Upper lobe of left lung (tissue), 6 donors: ENCODE data around the gene STUB1. TPM values are rescaled to one million over a fixed set of nuclear protein-coding genes. Genes with fewer than 3 reads are reported as not detected.

Experiments used
- ATAC-seq, 2 donors: fragments of 200-7000 bp; cut with Tn5 transposase; one replicate each; pipeline ENCODE4 v1.9.1; 2022; ENCODE audit warnings: mild to moderate bottlenecking in 2 of 2, moderate library complexity in 2 of 2; ENCODE audit not compliant: low FRiP score in 2 of 2
- DNase-seq, 2 donors: peaks; one replicate each; pipeline ENCODE4 v3.0.0-alpha.2; 2019 to 2020
- H3K27ac ChIP-seq, 4 donors: fragments of 200-600 bp; sonication (generic); one replicate each; pipeline ENCODE4 v1.5.1; 2016 to 2019
- H3K27me3 ChIP-seq, 4 donors: fragments of 200-600 bp; sonication (generic); one replicate each; pipeline ENCODE4 v1.5.1; 2017 to 2019
- H3K36me3 ChIP-seq, 4 donors: fragments of 200-600 bp; sonication (generic); one replicate each; pipeline ENCODE4 v1.5.1; 2016 to 2019
- H3K4me1 ChIP-seq, 4 donors: fragments of 200-600 bp; sonication (generic); one replicate each; pipeline ENCODE4 v1.5.1; 2018 to 2019
- H3K4me3 ChIP-seq, 4 donors: fragments of 200-600 bp; sonication (generic); one replicate each; pipeline ENCODE4 v1.5.1; 2017 to 2019; ENCODE audit warnings: mild to moderate bottlenecking in 2 of 4, moderate library complexity in 1 of 4
- H3K9me3 ChIP-seq, 4 donors: fragments of 200-600 bp; sonication (generic); one replicate each; pipeline ENCODE4 v1.5.1; 2018 to 2019
- EP300 ChIP-seq, 4 donors: sonication (generic); formaldehyde crosslinking; IDR thresholded peaks; one replicate each; pipeline ENCODE4 v1.5.1; 2017; ENCODE audit warnings: antibody characterized with exemption in 4 of 4, control low read depth in 2 of 4
- POLR2A ChIP-seq, 4 donors: fragments of 450-650 bp; IDR thresholded peaks; one replicate each; pipeline ENCODE4 v1.5.1; 2016 to 2017; ENCODE audit warnings: antibody characterized with exemption in 4 of 4, mild to moderate bottlenecking in 2 of 4
- POLR2AphosphoS5 ChIP-seq, 2 donors: sonication (generic); formaldehyde crosslinking; IDR thresholded peaks; one replicate each; pipeline ENCODE4 v1.5.1; 2017; ENCODE audit warnings: antibody characterized with exemption in 2 of 2
- WGBS, 2 donors: methylation state at CpG; one replicate each; pipeline ENCODE4 v1.1.5; 2017 to 2018; 5-methylcytosine and 5-hydroxymethylcytosine counted together
- total RNA-seq, 6 donors: library from RNA; depleted of rRNA in 4 of 6; stranded (reverse); fragments of >200 nt in 4 of 6; gene quantifications; one replicate each; pipeline versions ENCODE4 v1.1.0 to v1.2.1, GENCODE V29; 2016 to 2021
- TF ChIP-seq, protein P1 (sequence below), 6 experiments: fragments of 450-650 bp in 4 of 6; fragments of 200-600 bp in 2 of 6; sonication (generic) in 2 of 6; IDR thresholded peaks; one replicate each; pipeline ENCODE4 v1.5.1; 2016 to 2019; ENCODE audit warnings: antibody characterized with exemption in 6 of 6
- donor health status: DM: no; HTN: no; CAD: no; lungs with moderate emphysema.
- donor health status: DM: no; HTN: yes; CAD: no; lungs with severe emphysema.

Gene STUB1
- total RNA-seq, 6 donors from 2014 or later = 101 to 186 (median 118) TPM

DNA sequence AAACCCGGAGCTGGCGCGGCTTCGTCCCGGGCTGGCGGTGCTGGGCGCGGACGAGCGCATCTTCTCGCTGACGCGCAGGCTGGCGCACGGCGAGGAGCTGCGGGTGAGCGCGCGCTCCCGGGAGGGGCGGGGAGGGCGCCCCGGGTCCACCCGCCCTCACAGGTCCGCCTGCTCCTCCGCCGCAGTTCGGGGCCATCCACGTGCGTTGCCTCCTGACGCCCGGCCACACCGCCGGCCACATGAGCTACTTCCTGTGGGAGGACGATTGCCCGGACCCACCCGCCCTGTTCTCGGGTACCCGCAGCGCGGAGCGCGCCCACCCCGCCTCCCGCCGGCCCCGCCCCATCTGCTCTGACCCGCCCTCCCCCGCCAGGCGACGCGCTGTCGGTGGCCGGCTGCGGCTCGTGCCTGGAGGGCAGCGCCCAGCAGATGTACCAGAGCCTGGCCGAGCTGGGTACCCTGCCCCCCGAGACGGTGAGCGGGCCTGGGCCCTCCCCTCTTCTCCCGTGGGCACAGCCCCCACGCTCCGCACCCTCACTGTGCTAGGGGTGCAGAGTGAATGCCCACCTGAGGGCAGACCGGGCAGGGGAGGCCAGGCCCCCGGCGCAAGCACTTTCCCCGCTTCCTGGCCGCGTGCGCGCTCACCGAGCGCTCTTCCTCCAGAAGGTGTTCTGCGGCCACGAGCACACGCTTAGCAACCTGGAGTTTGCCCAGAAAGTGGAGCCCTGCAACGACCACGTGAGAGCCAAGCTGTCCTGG, 48.1 kb downstream of the STUB1 start:
- Histone ChIP-seq H3K36me3 (peaks cover 0 to 27% (median 15%) of the 10 kb centered on the region in 4 donors), H3K4me3 (peak overlapping the region; percentile 6 to 65 (median 59)), H3K27me3 (peaks cover 0 to 29% (median 17%) of the 10 kb centered on the region in 4 donors), H3K4me1 (peaks cover 20 to 33% (median 28%) of the 10 kb centered on the region in 4 donors), H3K9me3 (no peaks in the 10 kb centered on the region), H3K27ac (peak overlapping the region in 2 of 4 donors; percentile 52 to 53)
- ATAC-seq (peak in 1 of 2 donors; percentile 69), DNase-seq (peak; percentile 70 to 94)
- TF ChIP-seq POLR2AphosphoS5 (IDR thresholded peaks at IDR 0.05) = peak in 1 of 2 donors; percentile 16
- no peak for TF ChIP-seq EP300 (IDR thresholded peaks at IDR 0.05)
- peak in 1 of 4 donors; percentile 30 for TF ChIP-seq POLR2A (IDR thresholded peaks at IDR 0.05)
- TF ChIP-seq, protein P1, sequence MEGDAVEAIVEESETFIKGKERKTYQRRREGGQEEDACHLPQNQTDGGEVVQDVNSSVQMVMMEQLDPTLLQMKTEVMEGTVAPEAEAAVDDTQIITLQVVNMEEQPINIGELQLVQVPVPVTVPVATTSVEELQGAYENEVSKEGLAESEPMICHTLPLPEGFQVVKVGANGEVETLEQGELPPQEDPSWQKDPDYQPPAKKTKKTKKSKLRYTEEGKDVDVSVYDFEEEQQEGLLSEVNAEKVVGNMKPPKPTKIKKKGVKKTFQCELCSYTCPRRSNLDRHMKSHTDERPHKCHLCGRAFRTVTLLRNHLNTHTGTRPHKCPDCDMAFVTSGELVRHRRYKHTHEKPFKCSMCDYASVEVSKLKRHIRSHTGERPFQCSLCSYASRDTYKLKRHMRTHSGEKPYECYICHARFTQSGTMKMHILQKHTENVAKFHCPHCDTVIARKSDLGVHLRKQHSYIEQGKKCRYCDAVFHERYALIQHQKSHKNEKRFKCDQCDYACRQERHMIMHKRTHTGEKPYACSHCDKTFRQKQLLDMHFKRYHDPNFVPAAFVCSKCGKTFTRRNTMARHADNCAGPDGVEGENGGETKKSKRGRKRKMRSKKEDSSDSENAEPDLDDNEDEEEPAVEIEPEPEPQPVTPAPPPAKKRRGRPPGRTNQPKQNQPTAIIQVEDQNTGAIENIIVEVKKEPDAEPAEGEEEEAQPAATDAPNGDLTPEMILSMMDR (IDR thresholded peaks at IDR 0.05) = no peak
- 2 to 4% methylated on average over 15 to 30 of the region's 80 CpGs for WGBS, 2 donors

DNA sequence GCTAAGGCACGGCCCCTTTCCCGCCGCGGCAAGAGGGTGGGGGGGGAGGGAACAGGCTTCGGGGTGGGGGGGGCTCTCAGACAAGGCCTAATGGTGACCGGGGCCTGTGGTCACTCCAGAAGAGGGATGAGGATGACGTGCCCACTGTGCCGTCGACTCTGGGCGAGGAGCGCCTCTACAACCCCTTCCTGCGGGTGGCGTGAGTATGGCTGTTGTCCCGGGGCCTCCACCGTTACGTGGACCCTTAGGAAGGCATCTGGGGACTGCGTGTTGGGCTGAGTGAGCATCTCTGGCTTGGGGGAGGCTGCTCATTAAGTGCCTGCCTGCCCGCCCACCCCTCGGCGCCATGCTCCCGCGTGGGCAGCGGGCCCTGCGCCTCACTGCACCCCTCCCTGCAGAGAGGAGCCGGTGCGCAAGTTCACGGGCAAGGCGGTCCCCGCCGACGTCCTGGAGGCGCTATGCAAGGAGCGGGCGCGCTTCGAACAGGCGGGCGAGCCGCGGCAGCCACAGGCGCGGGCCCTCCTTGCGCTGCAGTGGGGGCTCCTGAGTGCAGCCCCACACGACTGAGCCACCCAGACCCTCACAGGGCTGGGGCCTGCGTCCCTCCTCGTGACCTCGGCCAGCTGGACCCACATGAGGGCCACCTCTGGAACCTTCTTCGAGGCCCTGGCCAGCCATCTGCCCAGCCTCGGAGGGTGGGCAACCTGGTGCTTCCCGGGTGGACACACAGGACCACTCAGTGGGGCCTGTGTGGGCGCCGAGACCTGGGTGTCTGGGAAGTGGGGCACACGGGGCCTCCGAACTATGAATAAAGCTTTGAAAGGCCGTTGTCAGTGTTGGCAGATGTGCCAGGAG, 48.9 kb downstream of the STUB1 start:
- ATAC-seq (no peak), DNase-seq (peak in 1 of 2 donors; percentile 86)
- peaks cover 0 to 29% (median 17%) of the 10 kb centered on the region in 4 donors for H3K27me3 ChIP-seq
- no peak for TF ChIP-seq POLR2AphosphoS5 (IDR thresholded peaks at IDR 0.05)
- peak in 1 of 4 donors; percentile 1 for TF ChIP-seq POLR2A (IDR thresholded peaks at IDR 0.05)
- WGBS, 2 donors = 59 to 88% methylated on average over 12 to 33 of the region's 55 CpGs
- H3K4me3 ChIP-seq = peak overlapping the region in 3 of 4 donors; percentile 54 to 65 (median 64)
- H3K4me1 ChIP-seq = peaks cover 20 to 33% (median 28%) of the 10 kb centered on the region in 4 donors
- H3K27ac ChIP-seq = no peak overlapping the region
- no peaks in the 10 kb centered on the region for H3K9me3 ChIP-seq
- peaks cover under 1 to 35% (median 19%) of the 10 kb centered on the region in 4 donors for H3K36me3 ChIP-seq

DNA sequence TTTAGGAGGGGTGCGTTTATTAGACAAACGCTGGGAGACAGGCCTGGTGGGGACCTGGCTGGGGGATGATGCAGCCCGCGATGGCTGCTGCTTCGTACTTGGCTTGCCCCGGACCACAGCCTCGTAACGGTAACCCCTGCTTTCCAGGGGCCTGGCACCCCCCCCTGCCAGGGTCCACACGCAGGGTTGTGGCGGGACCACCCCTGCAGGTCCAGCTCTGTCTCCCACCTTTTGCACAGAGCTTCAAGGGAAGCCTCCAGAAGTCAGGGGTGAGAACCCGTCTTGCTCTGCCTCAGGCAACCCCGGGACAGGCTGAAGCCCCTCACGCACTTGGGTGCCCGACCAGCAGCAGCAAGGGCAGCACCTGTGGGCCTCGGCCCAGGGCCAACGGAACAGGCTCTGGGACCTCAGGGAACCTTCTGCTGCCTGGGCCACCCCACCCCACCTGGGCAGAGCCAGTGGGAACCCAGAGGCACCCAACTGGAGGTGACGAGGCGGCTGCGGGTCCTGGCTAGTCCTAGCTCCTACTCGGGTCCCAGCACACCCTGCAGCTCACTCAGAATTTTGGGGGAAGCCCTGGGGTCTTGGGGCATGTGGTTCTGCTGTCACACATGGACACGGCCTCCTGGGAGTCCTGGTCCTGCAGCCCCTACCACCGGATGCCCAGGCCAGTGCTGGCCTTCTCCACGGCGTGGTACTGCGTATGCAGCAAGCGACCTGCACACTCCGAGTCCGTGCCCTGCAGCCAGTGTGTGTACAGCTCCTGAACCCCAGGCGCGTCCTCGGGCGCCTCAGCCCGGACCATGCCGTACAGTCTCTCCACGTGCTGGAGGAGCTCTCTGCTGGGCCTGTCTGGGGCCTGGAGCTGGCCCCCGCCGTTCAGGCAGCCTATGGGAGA, 49.8 kb downstream of the STUB1 start:
- Histone ChIP-seq H3K36me3 (peaks cover 2 to 44% (median 27%) of the 10 kb centered on the region in 4 donors), H3K27me3 (peaks cover 0 to 29% (median 17%) of the 10 kb centered on the region in 4 donors), H3K9me3 (no peaks in the 10 kb centered on the region), H3K4me3 (no peak overlapping the region), H3K27ac (no peak overlapping the region), H3K4me1 (peaks cover 20 to 33% (median 28%) of the 10 kb centered on the region in 4 donors)
- no peak for ATAC-seq
- 92 to 93% methylated on average over 16 to 27 of the region's 37 CpGs for WGBS, 2 donors
- TF ChIP-seq POLR2A (IDR thresholded peaks at IDR 0.05) (no peak), EP300 (IDR thresholded peaks at IDR 0.05) (no peak), POLR2AphosphoS5 (IDR thresholded peaks at IDR 0.05) (no peak)
- TF ChIP-seq, protein P1 (IDR thresholded peaks at IDR 0.05) = no peak
- DNase-seq = peak in 1 of 2 donors; percentile 82

DNA sequence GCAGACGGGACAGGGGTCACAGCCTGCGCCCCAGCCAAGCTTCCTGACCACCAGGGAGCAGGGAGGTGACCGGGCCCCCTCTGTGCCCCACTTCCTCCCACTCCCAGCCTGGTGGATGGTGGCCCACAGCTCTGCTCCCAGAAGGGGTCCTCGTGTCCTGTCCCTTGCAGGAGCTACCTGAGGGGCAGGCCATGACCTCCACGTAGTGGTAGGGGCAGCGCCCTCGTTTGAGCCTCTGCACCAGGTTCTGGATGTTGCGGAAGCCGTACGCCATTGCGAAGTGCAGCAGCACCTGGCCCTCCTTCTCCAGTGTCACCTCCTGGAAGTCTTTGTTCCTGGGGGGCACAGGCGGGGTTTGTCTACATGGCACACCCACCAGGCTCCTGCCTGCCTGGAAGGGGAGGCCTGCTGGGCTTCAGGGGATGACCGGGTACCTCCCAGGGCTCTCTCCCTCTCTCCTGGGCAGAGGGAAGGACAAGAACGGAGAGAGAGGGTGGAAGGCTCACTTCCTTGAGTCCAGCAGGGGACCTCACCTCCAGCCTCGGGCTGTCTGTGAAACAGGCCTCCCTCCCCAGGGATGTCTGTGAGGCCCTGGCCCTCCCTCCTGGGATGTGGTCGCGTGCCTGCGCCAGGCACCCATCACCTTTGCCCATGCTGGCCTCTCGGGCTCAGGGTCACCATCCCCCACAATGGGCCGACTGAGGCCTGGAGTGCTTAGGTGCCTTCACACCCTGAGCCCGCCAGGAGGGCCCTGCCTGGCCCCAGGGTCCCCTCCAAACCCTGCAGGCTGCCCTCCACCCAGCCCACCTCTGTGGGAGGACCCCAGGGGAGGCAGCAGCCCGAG, 50.7 kb downstream of the STUB1 start:
- H3K4me1 ChIP-seq = peaks cover 20 to 32% (median 28%) of the 10 kb centered on the region in 4 donors
- 87 to 90% methylated on average over 13 to 19 of the region's 22 CpGs for WGBS, 2 donors
- no peak overlapping the region for H3K4me3 ChIP-seq
- peak in 1 of 2 donors; percentile 56 for DNase-seq
- no peaks in the 10 kb centered on the region for H3K9me3 ChIP-seq
- H3K27me3 ChIP-seq = peaks cover 0 to 26% (median 17%) of the 10 kb centered on the region in 4 donors
- no peak for ATAC-seq
- H3K36me3 ChIP-seq = peaks cover 2 to 53% (median 31%) of the 10 kb centered on the region in 4 donors
- TF ChIP-seq POLR2AphosphoS5 (IDR thresholded peaks at IDR 0.05) = no peak
- TF ChIP-seq, protein P1 (IDR thresholded peaks at IDR 0.05) = no peak
- TF ChIP-seq POLR2A (IDR thresholded peaks at IDR 0.05) = no peak
- no peak for TF ChIP-seq EP300 (IDR thresholded peaks at IDR 0.05)
- H3K27ac ChIP-seq = no peak overlapping the region
